ENCODE measurements around the gene DENR. TPM values are rescaled to one million over a fixed set of nuclear protein-coding genes. Genes with fewer than 3 reads are reported as not detected.

Gene DENR
- total and polyA plus RNA-seq, 3 donors from 2014 or later, result 24.9 to 35.6 (median 33.3) TPM

DNA sequence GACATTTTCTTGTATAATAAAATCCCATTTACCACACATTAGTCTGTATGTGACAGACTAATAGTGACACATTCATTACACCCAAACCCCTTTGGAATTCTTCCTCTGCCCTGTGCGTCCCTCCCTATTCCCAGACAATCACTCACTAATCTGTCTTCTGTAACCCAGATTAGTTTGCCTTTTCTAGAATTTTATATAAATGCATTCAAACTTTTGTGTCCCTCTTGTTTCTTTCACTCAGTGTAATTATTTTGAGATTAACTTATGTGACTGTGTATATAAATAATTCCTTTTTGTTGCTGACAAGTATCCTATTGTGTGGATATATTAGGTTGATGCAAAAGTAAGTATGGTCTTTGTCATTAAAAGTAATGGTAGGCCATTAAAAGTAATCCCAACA lies 55.0 kb downstream of the DENR start:
- Histone ChIP-seq H3K27ac (no peak overlapping the region), H3K9me3 (no peaks in the 10 kb centered on the region), H3K4me1 (no peaks in the 10 kb centered on the region), H3K36me3 (ENCODE audit: low read depth, missing control alignments) (no peaks in the 10 kb centered on the region), H3K4me3 (no peak overlapping the region), H3K27me3 (no peaks in the 10 kb centered on the region)
- DNase-seq, result no peak
- intact Hi-C loops (cut with DNase I; ENCODE audit: low total_unique reads), result no loop called here
- WGBS, 2 donors, result 90 to 91% methylated on average over 1 of the region's 1 CpG
- TF ChIP-seq, protein P1, sequence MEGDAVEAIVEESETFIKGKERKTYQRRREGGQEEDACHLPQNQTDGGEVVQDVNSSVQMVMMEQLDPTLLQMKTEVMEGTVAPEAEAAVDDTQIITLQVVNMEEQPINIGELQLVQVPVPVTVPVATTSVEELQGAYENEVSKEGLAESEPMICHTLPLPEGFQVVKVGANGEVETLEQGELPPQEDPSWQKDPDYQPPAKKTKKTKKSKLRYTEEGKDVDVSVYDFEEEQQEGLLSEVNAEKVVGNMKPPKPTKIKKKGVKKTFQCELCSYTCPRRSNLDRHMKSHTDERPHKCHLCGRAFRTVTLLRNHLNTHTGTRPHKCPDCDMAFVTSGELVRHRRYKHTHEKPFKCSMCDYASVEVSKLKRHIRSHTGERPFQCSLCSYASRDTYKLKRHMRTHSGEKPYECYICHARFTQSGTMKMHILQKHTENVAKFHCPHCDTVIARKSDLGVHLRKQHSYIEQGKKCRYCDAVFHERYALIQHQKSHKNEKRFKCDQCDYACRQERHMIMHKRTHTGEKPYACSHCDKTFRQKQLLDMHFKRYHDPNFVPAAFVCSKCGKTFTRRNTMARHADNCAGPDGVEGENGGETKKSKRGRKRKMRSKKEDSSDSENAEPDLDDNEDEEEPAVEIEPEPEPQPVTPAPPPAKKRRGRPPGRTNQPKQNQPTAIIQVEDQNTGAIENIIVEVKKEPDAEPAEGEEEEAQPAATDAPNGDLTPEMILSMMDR (IDR thresholded peaks at IDR 0.05), result no peak
- TF ChIP-seq POLR2A (IDR thresholded peaks at IDR 0.05), result no peak

DNA sequence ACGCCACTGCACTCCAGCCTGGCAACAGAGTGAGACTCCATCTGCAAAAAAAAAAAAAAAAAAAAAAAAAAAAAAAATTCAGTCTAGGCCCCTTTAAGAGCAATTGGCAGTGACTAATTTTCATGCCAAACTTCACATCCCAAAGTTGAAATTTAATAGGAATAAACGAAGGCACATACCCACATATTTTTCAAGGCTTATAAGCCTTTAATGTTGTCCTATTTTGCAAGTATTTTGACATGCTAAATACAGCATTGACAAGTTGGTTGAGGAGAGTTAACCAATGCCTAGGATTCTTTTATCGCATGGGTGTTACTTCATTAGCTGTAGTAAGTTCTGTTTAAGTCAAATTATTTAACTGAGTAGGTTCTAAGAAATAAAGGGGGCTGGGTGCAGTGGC lies 59.2 kb downstream of the DENR start:
- WGBS, 2 donors, result 62 to 69% methylated on average over 3 of the region's 3 CpGs
- Histone ChIP-seq H3K4me1 (no peaks in the 10 kb centered on the region), H3K9me3 (no peaks in the 10 kb centered on the region), H3K36me3 (ENCODE audit: low read depth, missing control alignments) (no peaks in the 10 kb centered on the region), H3K4me3 (no peak overlapping the region), H3K27ac (no peak overlapping the region), H3K27me3 (no peaks in the 10 kb centered on the region)
- no peak for DNase-seq
- no peak for TF ChIP-seq POLR2A (IDR thresholded peaks at IDR 0.05)
- TF ChIP-seq, protein P1 (IDR thresholded peaks at IDR 0.05), result no peak
- intact Hi-C loops (cut with DNase I; ENCODE audit: low total_unique reads), result no loop called here

DNA sequence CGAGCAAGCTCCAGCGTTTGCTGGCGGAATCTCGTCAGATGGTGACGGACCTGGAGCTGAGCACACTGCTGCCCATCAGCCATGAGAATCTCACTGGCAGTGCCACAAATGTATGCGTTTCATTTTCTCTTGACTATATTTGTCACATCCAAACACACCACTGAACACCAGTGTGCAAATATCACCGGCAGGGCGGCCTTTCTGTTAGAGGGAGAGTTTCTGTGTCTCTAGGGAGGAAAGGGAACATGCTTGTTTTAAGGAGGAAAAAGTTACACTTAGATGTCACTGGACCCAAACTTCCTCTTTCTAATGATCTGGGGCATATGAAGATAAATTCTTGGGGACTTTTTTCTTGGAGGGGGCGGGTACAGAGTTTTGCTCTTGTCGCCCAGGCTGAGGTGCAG lies 60.7 kb downstream of the DENR start:
- TF ChIP-seq POLR2A (IDR thresholded peaks at IDR 0.05), result no peak
- TF ChIP-seq, protein P1 (IDR thresholded peaks at IDR 0.05), result no peak
- DNase-seq, result no peak
- Histone ChIP-seq H3K27me3 (no peaks in the 10 kb centered on the region), H3K4me3 (no peak overlapping the region), H3K9me3 (no peaks in the 10 kb centered on the region), H3K27ac (no peak overlapping the region), H3K4me1 (no peaks in the 10 kb centered on the region), H3K36me3 (ENCODE audit: low read depth, missing control alignments) (no peaks in the 10 kb centered on the region)
- WGBS, 2 donors, result 84 to 87% methylated on average over 10 of the region's 10 CpGs
- intact Hi-C loops (cut with DNase I; ENCODE audit: low total_unique reads), result no loop called here

DNA sequence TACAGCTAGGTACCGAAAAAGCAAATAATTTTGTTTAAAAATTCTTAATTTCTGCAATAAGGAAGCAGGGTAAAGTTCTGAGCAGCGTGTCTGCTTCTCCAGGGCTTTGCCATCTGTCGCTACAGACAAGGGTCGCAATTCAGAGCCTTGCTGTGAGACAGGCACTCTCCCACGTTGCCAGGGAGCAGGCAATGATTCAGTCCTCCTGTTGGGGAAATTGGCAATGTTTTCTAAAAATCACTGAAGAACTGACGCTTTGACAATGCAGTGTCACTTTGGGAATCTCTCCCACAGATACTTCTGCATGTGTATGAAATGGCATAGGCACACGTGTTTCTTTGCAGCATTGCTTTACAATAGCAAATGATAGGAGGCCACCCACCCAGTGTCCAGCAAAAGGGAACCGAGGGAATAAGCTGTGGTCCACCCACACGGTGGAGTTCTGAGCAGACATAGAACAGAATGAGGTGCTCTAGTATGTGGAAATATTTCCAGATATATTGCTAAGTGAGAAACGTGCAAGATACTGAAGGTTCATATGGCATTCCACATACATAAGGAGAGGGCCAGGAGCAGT lies 66.7 kb downstream of the DENR start:
- H3K27me3 ChIP-seq, result no peaks in the 10 kb centered on the region
- H3K4me3 ChIP-seq, result no peak overlapping the region
- no peaks in the 10 kb centered on the region for H3K4me1 ChIP-seq
- H3K36me3 ChIP-seq (ENCODE audit: low read depth, missing control alignments), result no peaks in the 10 kb centered on the region
- no peak overlapping the region for H3K27ac ChIP-seq
- WGBS, 2 donors, result 74 to 77% methylated on average over 10 of the region's 10 CpGs
- no peaks in the 10 kb centered on the region for H3K9me3 ChIP-seq
- intact Hi-C loops (cut with DNase I; ENCODE audit: low total_unique reads), result no loop called here
- TF ChIP-seq, protein P1 (IDR thresholded peaks at IDR 0.05), result no peak
- TF ChIP-seq POLR2A (IDR thresholded peaks at IDR 0.05), result no peak
- no peak for DNase-seq

DNA sequence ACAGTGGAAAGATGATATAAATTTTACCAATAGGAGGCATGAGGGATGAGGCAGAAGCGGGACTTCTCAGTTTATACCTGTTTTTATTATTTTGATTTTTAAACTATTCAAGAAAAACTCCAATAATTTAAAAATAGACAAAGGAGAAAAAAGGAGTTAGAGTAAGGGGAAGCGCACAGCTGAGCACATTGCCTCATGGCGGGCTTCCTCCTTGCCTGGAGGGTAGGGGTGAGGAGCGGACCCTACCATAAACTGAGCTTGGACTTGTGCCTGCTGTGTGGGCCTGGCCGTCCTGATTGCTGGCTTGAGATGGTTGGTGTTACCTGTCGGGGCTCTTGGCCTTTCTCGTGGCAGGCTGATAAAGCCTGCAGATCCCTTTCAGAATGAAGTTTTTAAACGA lies 67.5 kb downstream of the DENR start:
- intact Hi-C loops (cut with DNase I; ENCODE audit: low total_unique reads), result no loop called here
- H3K27me3 ChIP-seq, result no peaks in the 10 kb centered on the region
- DNase-seq, result no peak
- H3K27ac ChIP-seq, result no peak overlapping the region
- 89 to 91% methylated on average over 8 of the region's 8 CpGs for WGBS, 2 donors
- H3K4me3 ChIP-seq, result no peak overlapping the region
- H3K9me3 ChIP-seq, result no peaks in the 10 kb centered on the region
- no peaks in the 10 kb centered on the region for H3K4me1 ChIP-seq
- no peak for TF ChIP-seq POLR2A (IDR thresholded peaks at IDR 0.05)
- TF ChIP-seq, protein P1 (IDR thresholded peaks at IDR 0.05), result no peak
- H3K36me3 ChIP-seq (ENCODE audit: low read depth, missing control alignments), result no peaks in the 10 kb centered on the region
